HG03378 (cell line): ENCODE results near the gene HOXA2.

Experiments
- ATAC-seq: cut with Tn5 transposase; IDR thresholded peaks from one replicate; pipeline ENCODE4 v1.9.1; 2021; ENCODE audit warnings: mild to moderate bottlenecking, moderate library complexity; ENCODE audit not compliant: unreplicated experiment

The HOXA2 gene

DNA sequence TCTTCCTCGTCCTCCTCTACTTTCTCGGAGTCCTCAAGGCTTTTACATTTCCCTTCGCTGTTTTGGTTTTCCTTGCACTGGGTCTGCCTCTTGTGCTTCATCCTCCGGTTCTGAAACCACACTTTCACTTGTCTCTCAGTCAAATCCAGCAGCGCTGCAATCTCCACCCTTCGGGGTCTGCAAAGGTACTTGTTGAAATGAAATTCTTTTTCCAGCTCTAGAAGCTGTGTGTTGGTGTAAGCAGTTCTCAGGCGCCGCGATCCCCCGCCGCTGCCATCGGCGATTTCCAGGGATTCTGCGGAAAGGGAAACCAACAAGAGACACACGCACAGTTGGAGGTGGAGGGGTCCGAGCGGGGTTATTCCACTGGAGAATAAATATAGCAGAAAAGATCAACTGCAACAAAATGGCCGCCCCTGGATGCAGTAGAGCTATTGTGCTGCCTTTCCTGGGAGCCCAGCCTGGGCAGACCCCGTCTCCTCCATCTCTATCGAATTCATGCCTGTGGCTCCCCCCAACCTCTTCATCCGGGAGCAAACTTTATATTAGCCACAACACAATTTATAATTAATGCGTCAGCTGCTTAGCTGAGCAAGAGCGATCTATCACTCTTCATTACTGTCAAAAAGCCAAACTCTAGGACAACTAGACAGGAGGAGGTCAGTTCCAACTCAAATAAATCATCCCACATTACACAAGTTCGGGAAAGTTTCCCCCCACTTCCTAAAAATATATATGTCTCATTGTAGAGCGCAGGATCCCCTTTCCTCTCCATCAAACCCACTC is 1.1 kb downstream of the HOXA2 start:
- ATAC-seq = no peak

DNA sequence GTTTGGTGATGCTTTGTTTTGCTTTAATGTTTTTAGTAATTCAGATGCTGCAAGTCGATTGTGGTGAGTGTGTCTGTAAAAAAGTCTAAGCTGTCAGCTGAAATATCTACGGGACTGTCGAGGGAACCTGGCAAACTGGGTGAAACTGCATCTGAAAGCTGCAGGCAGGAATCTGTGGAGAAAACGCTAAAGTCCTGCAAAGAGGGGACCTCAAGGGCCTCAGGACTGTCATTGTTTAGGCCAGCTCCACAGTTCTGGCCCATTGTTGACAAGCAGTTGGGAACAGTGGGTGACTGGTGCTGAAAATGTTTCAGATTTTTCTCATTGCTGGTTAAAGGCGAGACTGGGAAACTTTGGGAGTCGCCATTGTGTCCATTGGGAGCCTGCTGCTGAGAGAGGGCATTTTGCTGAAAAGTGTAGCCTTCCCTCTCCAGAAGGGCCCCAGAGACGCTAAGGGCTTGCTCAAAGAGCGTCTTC is 1.8 kb downstream of the HOXA2 start:
- ATAC-seq = no peak

DNA sequence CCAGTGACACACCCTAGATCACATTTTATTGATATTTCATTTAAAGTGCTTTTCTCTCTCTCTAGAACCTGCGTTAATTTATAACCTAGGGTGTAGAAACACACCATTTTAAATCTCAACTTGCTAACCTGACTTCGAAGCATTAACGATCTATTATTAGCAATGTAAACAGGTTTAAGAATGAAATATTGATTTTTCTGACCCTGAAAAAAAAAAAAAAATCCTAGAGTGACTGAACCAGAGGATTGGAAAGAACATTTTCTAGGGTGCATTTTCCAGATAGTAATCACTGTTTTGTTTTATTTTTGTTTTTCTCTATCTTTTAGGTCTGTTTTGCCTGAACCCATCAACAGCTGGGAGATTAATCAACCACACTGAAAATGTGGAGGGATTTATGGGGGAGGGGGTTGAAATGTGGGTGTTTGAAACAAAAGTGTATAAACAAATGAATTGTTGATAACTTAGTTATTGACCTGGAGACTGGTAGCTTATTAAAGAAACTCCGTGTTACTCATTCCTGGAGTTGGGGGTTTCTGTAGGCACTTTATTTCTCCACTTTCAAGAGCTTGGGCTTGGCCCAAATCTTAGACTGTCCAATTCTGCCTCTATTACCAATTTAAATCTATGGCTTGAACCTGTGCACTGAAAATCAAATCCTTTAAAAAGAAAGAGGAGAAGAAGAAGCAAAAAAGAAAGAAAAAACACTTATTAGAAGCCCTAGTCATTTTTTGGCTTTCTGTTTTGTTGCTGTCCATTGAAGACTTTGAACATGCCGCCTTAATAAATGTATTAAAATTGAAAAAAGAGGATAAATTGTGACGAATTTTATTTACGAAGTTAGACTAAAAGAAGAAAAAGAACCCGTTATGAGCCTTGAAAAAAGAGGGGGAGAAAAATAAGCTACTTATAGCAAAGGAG is 2.8 kb downstream of the HOXA2 start:
- ATAC-seq = no peak

- no peak for ATAC-seq
Observed at GRCh38 chr7:27098578-27099451, 3.7 kb downstream of the HOXA2 start.

GRCh38 chr7:27097686-27098577 is 4.6 kb downstream of the HOXA2 start:
- no peak for ATAC-seq

DNA sequence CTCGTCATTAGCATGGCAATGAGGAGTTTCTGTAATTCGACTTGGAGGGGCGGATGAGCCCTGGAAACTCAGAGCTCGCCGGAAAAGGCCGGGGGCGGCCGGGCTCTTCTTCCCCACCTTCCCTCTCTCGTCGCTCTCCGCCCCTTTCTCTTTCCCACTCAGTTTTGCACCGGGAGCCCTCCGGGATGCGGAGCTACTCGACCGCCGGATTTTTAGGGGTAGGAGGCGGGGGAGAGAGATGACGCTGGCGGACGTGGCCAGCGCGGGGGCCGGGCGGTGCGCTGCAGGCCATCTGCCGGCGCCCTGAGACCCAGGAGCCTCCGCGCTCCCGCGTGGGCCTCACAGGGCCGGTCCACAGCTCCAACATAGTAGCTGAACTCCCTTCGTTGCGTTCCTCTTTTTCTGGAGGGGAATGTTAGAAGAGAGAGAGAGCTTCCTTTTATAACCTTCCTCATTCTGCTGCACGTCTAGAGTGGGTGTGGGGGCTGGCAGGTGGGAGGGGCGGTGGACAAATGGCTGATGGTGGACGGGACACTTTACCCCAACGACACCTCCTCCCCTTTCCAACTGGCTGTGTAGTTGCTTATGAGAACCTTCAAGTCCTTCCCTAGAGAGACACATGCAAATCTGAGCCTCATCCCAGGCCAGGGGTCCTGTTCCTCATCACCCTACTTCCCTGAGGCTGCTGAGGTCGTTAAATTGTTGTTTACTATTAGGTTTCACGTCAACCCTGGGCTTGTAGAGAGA is 5.5 kb downstream of the HOXA2 start:
- no peak for ATAC-seq

DNA sequence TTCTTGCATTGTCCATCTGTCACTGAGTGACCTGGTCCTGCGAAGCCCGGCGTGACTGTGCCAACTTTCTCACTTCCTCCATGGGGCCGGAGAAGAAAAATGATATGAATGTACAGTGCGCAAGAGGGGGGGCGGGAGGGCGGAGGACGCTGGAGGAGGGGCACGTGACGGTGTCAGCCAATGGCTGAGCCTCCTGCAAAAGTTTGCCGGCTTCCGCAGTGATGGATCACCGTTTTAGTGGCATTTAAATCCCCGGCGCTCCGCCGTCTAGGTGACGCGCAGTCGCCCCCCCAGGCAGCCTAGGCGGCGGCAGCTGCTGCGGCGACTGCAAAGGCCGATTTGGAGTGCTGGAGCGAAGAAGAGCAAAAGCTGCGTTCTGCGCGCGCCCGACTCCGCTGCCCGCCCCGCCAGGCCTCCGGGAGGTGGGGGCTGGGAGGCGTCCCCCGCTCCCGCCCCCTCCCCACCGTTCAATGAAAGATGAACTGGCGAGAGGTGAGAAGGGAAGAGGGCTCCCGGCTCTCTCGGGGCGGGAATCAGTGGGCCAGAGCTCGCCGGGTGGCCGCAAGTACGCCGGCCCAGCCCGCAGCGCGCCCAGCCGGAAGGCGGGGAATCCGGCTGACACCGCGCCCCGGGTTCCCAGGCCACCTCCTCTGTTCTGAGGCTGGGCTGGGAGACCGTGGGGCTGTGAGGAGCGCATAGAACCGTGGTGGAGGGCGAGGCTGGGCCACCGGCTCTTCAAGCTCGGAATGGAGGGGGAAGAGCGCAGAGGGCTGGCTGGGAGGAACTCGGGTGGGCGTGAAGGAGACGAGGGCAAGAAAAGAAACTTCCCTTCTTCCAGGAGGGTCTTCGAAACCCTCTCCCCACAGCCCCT is 6.4 kb downstream of the HOXA2 start, which contains the start of gene HOXA1:
TSS of gene HOXA1 (minus strand) at position 104 of the 871 bp plus-strand sequence. CDS start at position 16, 88 bp downstream.
- ATAC-seq = peak; percentile 86

GRCh38 chr7:27095050-27095896 is 7.2 kb downstream of the HOXA2 start:
- no peak for ATAC-seq

GRCh38 chr7:27094304-27095049 is 8.0 kb downstream of the HOXA2 start:
- ATAC-seq = no peak

DNA sequence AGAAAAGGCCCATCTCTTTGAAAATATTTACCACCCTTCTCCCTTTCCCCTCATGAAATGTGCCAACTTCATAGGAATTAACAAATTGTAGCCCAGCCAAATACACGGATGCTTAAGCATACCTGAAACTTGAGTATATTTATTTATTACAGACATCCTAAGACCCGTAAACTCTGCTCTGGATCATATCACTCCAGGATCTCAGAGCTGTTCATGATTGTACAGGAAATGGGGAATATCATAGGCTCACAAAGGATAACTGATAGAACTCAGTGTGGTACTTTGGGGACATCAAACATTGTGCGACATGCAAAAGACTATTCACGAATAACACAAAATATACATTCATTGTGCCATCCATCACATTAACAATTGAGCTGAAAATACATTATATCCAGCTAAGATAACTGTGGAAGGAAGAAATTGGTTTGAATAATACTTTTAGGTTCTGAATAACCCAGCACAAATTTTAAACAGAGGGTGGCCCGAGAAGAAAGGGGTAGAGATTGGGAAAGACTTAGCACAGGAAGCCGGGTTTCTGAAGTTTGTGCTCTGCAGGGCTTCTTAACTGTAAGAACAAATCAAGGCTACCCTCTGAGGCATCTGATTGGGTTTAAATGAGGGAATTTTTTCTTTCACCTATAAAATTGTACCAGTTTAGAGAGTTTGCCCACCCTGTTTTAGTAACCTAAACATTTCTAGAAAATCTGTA is 9.1 kb downstream of the HOXA2 start:
- ATAC-seq = no peak

GRCh38 chr7:27092819-27093110 is 9.7 kb downstream of the HOXA2 start:
- no peak for ATAC-seq

DNA sequence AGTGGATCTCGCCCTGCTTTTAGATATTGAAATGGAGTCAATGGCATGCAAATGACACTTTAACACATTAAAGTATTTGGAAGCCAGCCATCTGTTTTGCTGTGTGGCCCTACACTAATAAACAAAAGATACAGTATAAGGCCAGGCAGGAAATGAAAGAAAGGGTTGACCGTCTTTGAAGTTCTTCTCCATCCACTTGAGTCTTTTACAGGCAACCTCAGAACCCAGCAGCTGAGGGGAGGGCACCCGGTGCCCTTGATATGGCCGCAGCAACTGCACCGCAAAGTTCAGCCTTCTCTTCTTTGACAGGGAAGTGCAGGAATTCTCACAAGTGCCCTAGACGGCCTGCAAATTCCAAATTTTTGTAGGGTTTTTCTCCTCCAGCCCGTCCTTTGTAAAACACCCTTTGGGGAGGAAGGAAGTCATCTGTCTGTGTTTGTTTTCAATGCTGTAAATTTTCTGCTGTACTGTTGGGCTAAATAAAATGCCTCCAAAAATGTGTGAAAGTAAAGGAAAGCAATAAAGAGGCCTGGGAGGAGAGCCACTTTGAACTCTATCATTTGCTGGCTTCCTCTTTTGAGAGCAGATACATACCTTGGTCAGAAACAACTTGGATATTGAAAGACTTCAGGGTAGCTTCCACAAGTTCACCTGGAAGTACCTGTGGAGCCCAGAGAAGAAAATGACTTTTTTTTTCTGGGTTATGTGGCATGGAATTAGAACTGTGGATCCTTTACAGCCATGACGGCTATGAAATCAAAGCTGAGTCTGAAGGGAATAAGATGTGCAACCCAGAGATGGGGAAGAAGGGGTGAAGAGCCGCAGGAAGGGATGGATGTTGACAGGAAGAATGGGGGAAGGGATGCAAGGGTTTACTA is 10.3 kb downstream of the HOXA2 start:
- no peak for ATAC-seq

GRCh38 chr7:27091105-27091504 is 11.4 kb downstream of the HOXA2 start:
- ATAC-seq = no peak

GRCh38 chr7:27088002-27088922 is 14.2 kb downstream of the HOXA2 start:
- no peak for ATAC-seq
